H9 (cell line): ENCODE data around the gene ARL8A. TPM values are rescaled to one million over a fixed set of nuclear protein-coding genes. Genes with fewer than 3 reads are reported as not detected.

Experiments
- DNase-seq: peaks from one replicate; pipeline ENCODE4 v3.0.0-alpha.2; 2017
- H2AFZ ChIP-seq: one replicate; pipeline ENCODE4 v1.6.1; 2013; ENCODE audit warnings: mild to moderate bottlenecking, low read length, control low read depth, moderate library complexity
- H2AK5ac ChIP-seq: 2 replicates; pipeline ENCODE4 v1.6.1; 2013; ENCODE audit warnings: low read length, control low read depth, mixed read lengths; ENCODE audit not compliant: insufficient read length
- H2BK120ac ChIP-seq: one replicate; pipeline ENCODE4 v1.6.1; 2013; ENCODE audit warnings: low read depth, mild to moderate bottlenecking, low read length, control low read depth, inconsistent platforms; ENCODE audit not compliant: poor library complexity, severe bottlenecking
- H2BK12ac ChIP-seq: 2 replicates; pipeline ENCODE4 v1.6.1; 2013; ENCODE audit warnings: low read length, control low read depth, mixed read lengths, low read depth; ENCODE audit not compliant: insufficient read length
- H2BK15ac ChIP-seq: 2 replicates; pipeline ENCODE4 v1.6.1; 2013; ENCODE audit warnings: low read depth, low read length, control low read depth
- H2BK20ac ChIP-seq: one replicate; pipeline ENCODE4 v1.6.1; 2013; ENCODE audit warnings: low read depth, mild to moderate bottlenecking, low read length, control low read depth, inconsistent platforms; ENCODE audit not compliant: poor library complexity, severe bottlenecking
- H2BK5ac ChIP-seq: 2 replicates; pipeline ENCODE4 v1.6.1; 2013; ENCODE audit warnings: low read length, control low read depth, mixed read lengths; ENCODE audit not compliant: insufficient read length
- H3K14ac ChIP-seq: 2 replicates; pipeline ENCODE4 v1.6.1; 2013; ENCODE audit warnings: low read length, control low read depth; ENCODE audit not compliant: insufficient read depth
- H3K18ac ChIP-seq: 2 replicates; pipeline ENCODE4 v1.6.1; 2013; ENCODE audit warnings: low read depth, mild to moderate bottlenecking, mixed read lengths, low read length, control low read depth; ENCODE audit not compliant: insufficient read length
- H3K23ac ChIP-seq: 2 replicates; pipeline ENCODE4 v1.6.1; 2013; ENCODE audit warnings: low read length, control low read depth, mixed read lengths, low read depth; ENCODE audit not compliant: insufficient read length
- H3K23me2 ChIP-seq: 2 replicates; pipeline ENCODE4 v1.6.1; 2013; ENCODE audit warnings: low read depth, mild to moderate bottlenecking, mixed read lengths, low read length, control low read depth; ENCODE audit not compliant: insufficient read length, poor library complexity, severe bottlenecking
- H3K27ac ChIP-seq: 2 replicates; pipeline ENCODE4 v1.5.1; 2013; ENCODE audit warnings: low read length, control low read depth, mixed read lengths, low read depth; ENCODE audit not compliant: insufficient read length
- H3K27me3 ChIP-seq: 2 replicates; pipeline ENCODE4 v1.6.1; 2013; ENCODE audit warnings: low read length, control low read depth, inconsistent platforms; ENCODE audit not compliant: insufficient read depth
- H3K4ac ChIP-seq: 2 replicates; pipeline ENCODE4 v1.6.1; 2013; ENCODE audit warnings: low read depth, mild to moderate bottlenecking, control low read depth, inconsistent platforms, low read length, moderate library complexity
- H3K4me1 ChIP-seq: 2 replicates; pipeline ENCODE4 v1.6.1; 2013; ENCODE audit warnings: low read length, control low read depth, inconsistent platforms; ENCODE audit not compliant: insufficient read depth
- H3K4me2 ChIP-seq: 2 replicates; pipeline ENCODE4 v1.6.1; 2013; ENCODE audit warnings: low read length, control low read depth, mixed read lengths; ENCODE audit not compliant: insufficient read length, insufficient read depth
- H3K56ac ChIP-seq: 2 replicates; pipeline ENCODE4 v1.6.1; 2013; ENCODE audit warnings: low read depth, mild to moderate bottlenecking, mixed read lengths, low read length, control low read depth; ENCODE audit not compliant: insufficient read length
- H3K79me1 ChIP-seq: 2 replicates; pipeline ENCODE4 v1.6.1; 2013; ENCODE audit warnings: low read depth, mild to moderate bottlenecking, moderate library complexity, low read length, control low read depth, inconsistent platforms; ENCODE audit not compliant: insufficient read depth, poor library complexity, severe bottlenecking
- H3K79me2 ChIP-seq: 2 replicates; pipeline ENCODE4 v1.6.1; 2013; ENCODE audit warnings: low read length, control low read depth, inconsistent platforms; ENCODE audit not compliant: insufficient read depth
- H3K9ac ChIP-seq: 2 replicates; pipeline ENCODE4 v1.6.1; 2013; ENCODE audit warnings: low read length, control low read depth, mixed read lengths; ENCODE audit not compliant: insufficient read length; ENCODE audit errors: extremely low read depth
- H3K9me3 ChIP-seq: one replicate; pipeline ENCODE4 v1.6.1; 2013; ENCODE audit warnings: low read depth, low read length, inconsistent platforms; ENCODE audit not compliant: control insufficient read depth
- H3T11ph ChIP-seq: one replicate; pipeline ENCODE4 v1.6.1; 2013; ENCODE audit warnings: mild to moderate bottlenecking, low read length, control low read depth, inconsistent platforms
- H4K20me1 ChIP-seq: one replicate; pipeline ENCODE4 v1.6.1; 2013; ENCODE audit not compliant: control insufficient read depth, insufficient read length, insufficient read depth
- H4K5ac ChIP-seq: 2 replicates; pipeline ENCODE4 v1.6.1; 2013; ENCODE audit warnings: low read depth, mild to moderate bottlenecking, mixed read lengths, low read length, control low read depth; ENCODE audit not compliant: insufficient read length
- H4K8ac ChIP-seq: replicated peaks from 2 replicates; pipeline ENCODE4 v1.6.1; 2013; ENCODE audit warnings: low read length, control low read depth, mixed read lengths, low read depth; ENCODE audit not compliant: insufficient read length
- H4K91ac ChIP-seq: 2 replicates; pipeline ENCODE4 v1.6.1; 2013; ENCODE audit warnings: low read depth, mild to moderate bottlenecking, moderate library complexity, mixed read lengths, low read length, control low read depth; ENCODE audit not compliant: insufficient read length
- H3K27ac Mint-ChIP-seq, 3 experiments: 2 replicates in 2 of 3; 3 replicates in 1 of 3; pipeline ENCODE4 v1.8.0; 2020 to 2021; ENCODE audit warnings: mixed read lengths in 3 of 3, mild to moderate bottlenecking in 1 of 3, moderate library complexity in 1 of 3
- H3K27me3 Mint-ChIP-seq: 2 replicates; pipeline ENCODE4 v1.8.0; 2021; ENCODE audit warnings: low read depth, mild to moderate bottlenecking, moderate library complexity, mixed read lengths
- H3K36me3 Mint-ChIP-seq, 3 experiments: 2 replicates in 2 of 3; 3 replicates in 1 of 3; pipeline ENCODE4 v1.8.0; 2020 to 2021; ENCODE audit warnings: low read depth in 3 of 3, mixed read lengths in 3 of 3; ENCODE audit not compliant: insufficient read depth in 1 of 3
- H3K4me1 Mint-ChIP-seq, 2 experiments: 2 replicates each; pipeline ENCODE4 v1.8.0; 2020; ENCODE audit warnings: mixed read lengths in 2 of 2
- H3K4me3 Mint-ChIP-seq, 2 experiments: 2 replicates in 1 of 2; 3 replicates in 1 of 2; pipeline ENCODE4 v1.8.0; 2020 to 2021; ENCODE audit warnings: mild to moderate bottlenecking in 2 of 2, mixed read lengths in 2 of 2, moderate library complexity in 1 of 2
- H3K9me3 Mint-ChIP-seq, 2 experiments: 2 replicates in 1 of 2; 3 replicates in 1 of 2; pipeline ENCODE4 v1.8.0; 2020; ENCODE audit warnings: mild to moderate bottlenecking in 2 of 2, mixed read lengths in 2 of 2, moderate library complexity in 1 of 2
- WGBS: extraction: QIAGEN DNeasy Blood & Tissue Kit; methylation state at CpG from one replicate; pipeline ENCODE4 v1.1.7; 2013; ENCODE audit warnings: missing lambda C conversion rate, low lambda C conversion rate, mixed read lengths; ENCODE audit not compliant: insufficient read length; ENCODE audit errors: extremely low coverage; 5-methylcytosine and 5-hydroxymethylcytosine counted together
- total RNA-seq: library from RNA; stranded (reverse); gene quantifications from 2 replicates; pipeline ENCODE4 v1.2.1, GENCODE V29; 2021
- TF ChIP-seq, protein P1 (sequence below): fragments of 200-600 bp; sonication (generic); conservative IDR thresholded peaks from 3 replicates; pipeline ENCODE4 v1.8.0; 2021; ENCODE audit warnings: antibody characterized with exemption, mild to moderate bottlenecking

ARL8A gene
- total RNA-seq, 1 experiment from 2014 or later = 67.2 TPM

DNA sequence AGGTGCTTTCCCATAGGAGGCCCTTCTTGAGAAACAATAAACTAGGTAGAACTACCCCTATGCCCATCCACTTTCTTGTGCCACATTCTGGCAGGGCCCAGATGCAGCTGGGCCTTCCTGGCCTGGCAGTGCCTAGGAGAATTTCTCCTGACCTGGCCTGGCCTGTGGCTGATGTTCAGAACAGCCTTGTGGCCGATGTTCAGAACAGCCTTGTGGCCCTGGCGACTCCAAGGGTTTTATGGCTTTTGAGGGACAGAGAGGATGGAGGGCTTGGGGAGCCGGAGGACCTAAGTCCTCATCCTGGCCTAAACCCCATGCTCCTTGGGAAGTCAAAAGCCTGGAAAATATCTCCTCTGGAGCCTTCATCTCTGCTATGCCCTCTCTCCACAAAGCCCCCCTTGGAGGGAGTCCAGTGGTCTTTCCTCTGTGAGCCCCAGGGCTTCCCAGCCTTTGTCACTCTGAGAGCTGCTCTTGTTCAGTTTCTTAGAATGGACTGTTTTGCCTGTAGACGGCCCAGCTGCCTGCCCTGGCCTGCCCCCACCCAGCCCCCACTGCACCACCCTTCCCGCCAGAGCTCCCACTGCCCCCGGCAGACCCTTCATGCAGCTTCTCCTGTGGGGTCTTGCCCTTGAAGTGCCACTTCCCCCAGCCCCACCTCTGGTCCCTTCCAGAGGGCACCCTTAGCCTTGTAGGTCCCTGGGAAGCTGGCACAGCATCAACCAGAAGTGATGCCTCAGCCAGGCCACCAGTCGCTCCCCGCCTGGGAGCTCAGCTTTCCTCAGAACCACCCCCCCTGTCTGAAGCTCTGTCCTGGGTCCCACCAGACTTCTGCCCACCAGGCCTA lies 14.9 kb downstream of the ARL8A start:
- no peak overlapping the region for H2BK20ac ChIP-seq
- H4K5ac ChIP-seq = no peak overlapping the region
- no peak overlapping the region for H2BK12ac ChIP-seq
- H3K4me1 ChIP-seq = 0 out of 2 replicates have a peak, but pooled peaks cover 2% of the 10 kb centered on the region
- no peaks in the 10 kb centered on the region for H3K79me2 ChIP-seq
- H3K9me3 ChIP-seq = no peaks in the 10 kb centered on the region
- no peak overlapping the region for H2BK5ac ChIP-seq
- Mint-ChIP-seq H3K27me3 (peaks cover 4% of the 10 kb centered on the region; the same call in 1 of the 2 replicates), H3K4me1 (peaks cover 4 to 8% of the 10 kb centered on the region in 2 experiments; a peak in 3 of 4 replicates), H3K36me3 (peaks cover 7 to 23% (median 21%) of the 10 kb centered on the region in 3 experiments; a peak in 6 of 7 replicates), H3K9me3 (no peaks in the 10 kb centered on the region), H3K4me3 (no peak overlapping the region; a peak in 1 of 5 replicates), H3K27ac (no peak overlapping the region; a peak in 1 of 7 replicates)
- TF ChIP-seq, protein P1, sequence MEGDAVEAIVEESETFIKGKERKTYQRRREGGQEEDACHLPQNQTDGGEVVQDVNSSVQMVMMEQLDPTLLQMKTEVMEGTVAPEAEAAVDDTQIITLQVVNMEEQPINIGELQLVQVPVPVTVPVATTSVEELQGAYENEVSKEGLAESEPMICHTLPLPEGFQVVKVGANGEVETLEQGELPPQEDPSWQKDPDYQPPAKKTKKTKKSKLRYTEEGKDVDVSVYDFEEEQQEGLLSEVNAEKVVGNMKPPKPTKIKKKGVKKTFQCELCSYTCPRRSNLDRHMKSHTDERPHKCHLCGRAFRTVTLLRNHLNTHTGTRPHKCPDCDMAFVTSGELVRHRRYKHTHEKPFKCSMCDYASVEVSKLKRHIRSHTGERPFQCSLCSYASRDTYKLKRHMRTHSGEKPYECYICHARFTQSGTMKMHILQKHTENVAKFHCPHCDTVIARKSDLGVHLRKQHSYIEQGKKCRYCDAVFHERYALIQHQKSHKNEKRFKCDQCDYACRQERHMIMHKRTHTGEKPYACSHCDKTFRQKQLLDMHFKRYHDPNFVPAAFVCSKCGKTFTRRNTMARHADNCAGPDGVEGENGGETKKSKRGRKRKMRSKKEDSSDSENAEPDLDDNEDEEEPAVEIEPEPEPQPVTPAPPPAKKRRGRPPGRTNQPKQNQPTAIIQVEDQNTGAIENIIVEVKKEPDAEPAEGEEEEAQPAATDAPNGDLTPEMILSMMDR = no peak
- no peak overlapping the region for H3K4me2 ChIP-seq
- H3K14ac ChIP-seq = no peak overlapping the region; the same call in 1 of the 2 replicates
- no peaks in the 10 kb centered on the region for H3K79me1 ChIP-seq
- H3K23me2 ChIP-seq = no peaks in the 10 kb centered on the region
- no peak overlapping the region for H2AFZ ChIP-seq
- no peak overlapping the region for H2BK120ac ChIP-seq
- H2BK15ac ChIP-seq = no peak overlapping the region
- H3K18ac ChIP-seq = no peak overlapping the region
- H4K91ac ChIP-seq = no peak overlapping the region
- H3K4ac ChIP-seq = no peak overlapping the region
- H4K8ac ChIP-seq = no peak overlapping the region
- H4K20me1 ChIP-seq = no peaks in the 10 kb centered on the region
- H3K56ac ChIP-seq = no peak overlapping the region
- no peak for DNase-seq
- no peak overlapping the region for H3T11ph ChIP-seq
- no peaks in the 10 kb centered on the region for H3K27me3 ChIP-seq
- no peak overlapping the region for H3K27ac ChIP-seq
- H3K9ac ChIP-seq = no peak overlapping the region
- WGBS = no CpG with 5 or more reads among the region's 8 CpGs
- H3K23ac ChIP-seq = no peak overlapping the region
- no peak overlapping the region for H2AK5ac ChIP-seq
